Gastrocnemius medialis (tissue), 4 donors: ENCODE results near the gene LRFN2.

Experiments
- CTCF ChIP-seq, 5 experiments: fragments of 450-650 bp in 3 of 5; fragments of 200-600 bp in 2 of 5; sonication (generic) in 2 of 5; IDR thresholded peaks in 4 of 5; conservative IDR thresholded peaks in 1 of 5; 1 replicate in 4 of 5; 2 replicates in 1 of 5; pipeline ENCODE4 v1.5.1; 2016 to 2019; ENCODE audit warnings: antibody characterized with exemption in 5 of 5, mild to moderate bottlenecking in 3 of 5, moderate library complexity in 3 of 5
- POLR2A ChIP-seq, 2 donors: fragments of 450-650 bp; IDR thresholded peaks; one replicate each; pipeline ENCODE4 v1.6.1; 2017; ENCODE audit warnings: antibody characterized with exemption in 2 of 2, mild to moderate bottlenecking in 2 of 2, moderate library complexity in 2 of 2

- TF ChIP-seq POLR2A (IDR thresholded peaks at IDR 0.05) (no peak), CTCF (IDR thresholded peaks at IDR 0.05 in 4 of 5, conservative IDR thresholded peaks at IDR 0.05 in 1 of 5) (no peak)
Observed at GRCh38 chr6:40411881-40412280, 175.3 kb downstream of the LRFN2 start.
